Measurements from ENCODE around the gene LHFPL6. TPM values are rescaled to one million over a fixed set of nuclear protein-coding genes. Genes with fewer than 3 reads are reported as not detected.

Gene LHFPL6
- total RNA-seq, 4 donors from 2014 or later: 113 to 177 (median 146) TPM

DNA sequence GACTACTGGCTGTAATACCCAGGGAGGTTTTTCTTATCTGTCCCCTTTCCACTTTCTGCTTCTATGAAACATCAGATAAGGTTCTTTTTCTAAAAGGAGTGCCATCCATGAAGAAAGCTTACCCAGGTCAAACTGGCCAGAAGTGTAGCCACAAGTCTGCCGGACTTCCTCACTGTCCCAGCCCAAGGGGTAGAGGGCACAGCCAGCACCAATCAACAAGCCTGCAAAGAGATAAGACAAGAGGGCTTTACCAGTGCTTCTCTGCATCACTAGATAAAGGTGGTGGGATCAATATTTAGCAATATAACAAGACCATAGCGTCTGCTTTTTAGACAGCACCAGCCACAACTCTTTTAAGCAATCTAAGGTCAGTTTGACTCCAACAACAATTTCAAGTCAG, 224.7 kb downstream of the LHFPL6 start:
- Histone ChIP-seq H3K9me3 (no peaks in the 10 kb centered on the region), H3K27me3 (no peaks in the 10 kb centered on the region), H3K4me3 (no peak overlapping the region), H3K27ac (no peak overlapping the region), H3K4me1 (no peaks in the 10 kb centered on the region), H3K36me3 (no peaks in the 10 kb centered on the region)
- 61 to 74% methylated on average over 2 of the region's 2 CpGs for WGBS, 2 donors
- TF ChIP-seq POLR2A (IDR thresholded peaks at IDR 0.05): no peak
- TF ChIP-seq EP300 (IDR thresholded peaks at IDR 0.05): no peak
- TF ChIP-seq, protein P1, sequence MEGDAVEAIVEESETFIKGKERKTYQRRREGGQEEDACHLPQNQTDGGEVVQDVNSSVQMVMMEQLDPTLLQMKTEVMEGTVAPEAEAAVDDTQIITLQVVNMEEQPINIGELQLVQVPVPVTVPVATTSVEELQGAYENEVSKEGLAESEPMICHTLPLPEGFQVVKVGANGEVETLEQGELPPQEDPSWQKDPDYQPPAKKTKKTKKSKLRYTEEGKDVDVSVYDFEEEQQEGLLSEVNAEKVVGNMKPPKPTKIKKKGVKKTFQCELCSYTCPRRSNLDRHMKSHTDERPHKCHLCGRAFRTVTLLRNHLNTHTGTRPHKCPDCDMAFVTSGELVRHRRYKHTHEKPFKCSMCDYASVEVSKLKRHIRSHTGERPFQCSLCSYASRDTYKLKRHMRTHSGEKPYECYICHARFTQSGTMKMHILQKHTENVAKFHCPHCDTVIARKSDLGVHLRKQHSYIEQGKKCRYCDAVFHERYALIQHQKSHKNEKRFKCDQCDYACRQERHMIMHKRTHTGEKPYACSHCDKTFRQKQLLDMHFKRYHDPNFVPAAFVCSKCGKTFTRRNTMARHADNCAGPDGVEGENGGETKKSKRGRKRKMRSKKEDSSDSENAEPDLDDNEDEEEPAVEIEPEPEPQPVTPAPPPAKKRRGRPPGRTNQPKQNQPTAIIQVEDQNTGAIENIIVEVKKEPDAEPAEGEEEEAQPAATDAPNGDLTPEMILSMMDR (IDR thresholded peaks at IDR 0.05): no peak
- no peak for DNase-seq (ENCODE audit: low spot score in 2 of 2)

- Histone ChIP-seq H3K27ac (no peak overlapping the region), H3K36me3 (no peaks in the 10 kb centered on the region)
Observed at GRCh38 chr13:39377699-39378098, 225.3 kb downstream of the LHFPL6 start.

GRCh38 chr13:39376076-39376475, 226.9 kb downstream of the LHFPL6 start:
- no peaks in the 10 kb centered on the region for H3K9me3 ChIP-seq
- H3K36me3 ChIP-seq: no peaks in the 10 kb centered on the region
- DNase-seq (ENCODE audit: low spot score in 2 of 2): no peak
- H3K27me3 ChIP-seq: no peaks in the 10 kb centered on the region
- TF ChIP-seq, protein P1 (IDR thresholded peaks at IDR 0.05): no peak
- TF ChIP-seq POLR2A (IDR thresholded peaks at IDR 0.05): no peak
- no peak for TF ChIP-seq EP300 (IDR thresholded peaks at IDR 0.05)
- H3K27ac ChIP-seq: no peak overlapping the region
- H3K4me1 ChIP-seq: no peaks in the 10 kb centered on the region
- no peak overlapping the region for H3K4me3 ChIP-seq

More at GRCh38 chr13:39377699-39378098, 225.3 kb downstream of the LHFPL6 start:
- Histone ChIP-seq H3K4me3 (no peak overlapping the region), H3K9me3 (no peaks in the 10 kb centered on the region), H3K27me3 (no peaks in the 10 kb centered on the region), H3K4me1 (no peaks in the 10 kb centered on the region)
- 82 to 97% methylated on average over 1 of the region's 1 CpG for WGBS, 2 donors
- TF ChIP-seq EP300 (IDR thresholded peaks at IDR 0.05): no peak
- TF ChIP-seq, protein P1 (IDR thresholded peaks at IDR 0.05): no peak
- TF ChIP-seq POLR2A (IDR thresholded peaks at IDR 0.05): no peak
- no peak for DNase-seq (ENCODE audit: low spot score in 2 of 2)

- no peak overlapping the region for H3K27ac ChIP-seq
- peaks cover 0 to 2% (median 0%) of the 10 kb centered on the region in 4 donors for H3K4me1 ChIP-seq
- WGBS, 2 donors: 90 to 93% methylated on average over 3 of the region's 3 CpGs
- no peak for TF ChIP-seq EP300 (IDR thresholded peaks at IDR 0.05)
- no peak for TF ChIP-seq POLR2A (IDR thresholded peaks at IDR 0.05)
- TF ChIP-seq, protein P1 (IDR thresholded peaks at IDR 0.05): no peak
- H3K9me3 ChIP-seq: no peaks in the 10 kb centered on the region
- H3K4me3 ChIP-seq: no peak overlapping the region
- DNase-seq (ENCODE audit: low spot score in 2 of 2): no peak
- H3K36me3 ChIP-seq: no peaks in the 10 kb centered on the region
- H3K27me3 ChIP-seq: no peaks in the 10 kb centered on the region
Observed at GRCh38 chr13:39375601-39376000, 227.4 kb downstream of the LHFPL6 start.

GRCh38 chr13:39374741-39375189, 228.2 kb downstream of the LHFPL6 start:
- Histone ChIP-seq H3K4me1 (peaks cover 0 to 9% (median 0%) of the 10 kb centered on the region in 4 donors), H3K9me3 (no peaks in the 10 kb centered on the region), H3K4me3 (no peak overlapping the region), H3K27me3 (no peaks in the 10 kb centered on the region), H3K36me3 (no peaks in the 10 kb centered on the region), H3K27ac (no peak overlapping the region)
- DNase-seq (ENCODE audit: low spot score in 2 of 2): no peak
- TF ChIP-seq EP300 (IDR thresholded peaks at IDR 0.05) (no peak), POLR2A (IDR thresholded peaks at IDR 0.05) (no peak)
- TF ChIP-seq, protein P1 (IDR thresholded peaks at IDR 0.05): no peak
- WGBS, 2 donors: 84 to 91% methylated on average over 3 of the region's 3 CpGs
